K562 (cell line): Measurements from ENCODE around the gene TMEM217. TPM values are rescaled to one million over a fixed set of nuclear protein-coding genes. Genes with fewer than 3 reads are reported as not detected.

Experiments used
- ATAC-seq: fragments of 200-7000 bp; cut with Tn5 transposase; 3 replicates; pipeline ENCODE4 v1.9.1; 2020; ENCODE audit warnings: moderate library complexity
- BruUV-seq: library from RNA; stranded (reverse); fragments of 400-500 nt; replicated peaks from 2 replicates; lab custom pipeline; 2021; lab: Mats Ljungman, UMichigan
- CTCF ChIA-PET: fragments of 300-600 bp; formaldehyde crosslinking; extraction: SDS; loops from one replicate; lab custom pipeline; 2021; ENCODE audit warnings: low intra/inter-chr PET ratio; lab: Yijun Ruan, JAX
- POLR2A ChIA-PET: fragments of 300-600, 350-650 bp; sonication (Branson Sonifier 250); formaldehyde crosslinking; extraction: SDS; loops from one replicate; lab custom pipeline; 2021; ENCODE audit warnings: antibody characterized with exemption, inconsistent platforms; lab: Yijun Ruan, JAX
- DNase-seq, 4 experiments: peaks; one replicate each; pipeline versions ENCODE4 v3.0.0 to v3.0.0-alpha.2; 2011 to 2018; ENCODE audit warnings: low spot score in 3 of 4, mixed read lengths in 3 of 4; ENCODE audit errors: extremely low read depth in 1 of 4
- FAIRE-seq: peaks from 2 replicates; lab custom pipeline; 2011; peaks lifted over from hg19 to GRCh38; lab: Jason Lieb, UNC
- H2AFZ ChIP-seq: 2 replicates; pipeline ENCODE4 v1.6.0; 2011; ENCODE audit warnings: low read depth, low read length, control low read depth, inconsistent platforms
- H3K27ac ChIP-seq: fragments of 200-600 bp; 3 replicates; pipeline ENCODE4 v1.8.0; 2011; ENCODE audit warnings: low read depth, mild to moderate bottlenecking, control low read depth, inconsistent platforms, low read length, moderate library complexity, mixed read lengths; ENCODE audit errors: extremely low read depth
- H3K27me3 ChIP-seq, 2 experiments: fragments of 300-600 bp in 1 of 2; 2 replicates in 1 of 2; 3 replicates in 1 of 2; pipeline versions ENCODE4 v1.6.0 to v1.8.0; 2011; ENCODE audit warnings: inconsistent platforms in 2 of 2, low read length in 2 of 2, mild to moderate bottlenecking in 1 of 2, mixed read lengths in 1 of 2, moderate library complexity in 1 of 2; ENCODE audit not compliant: control insufficient read depth in 2 of 2, insufficient read depth in 2 of 2
- H3K36me3 ChIP-seq: fragments of 300-600 bp; 3 replicates; pipeline ENCODE4 v1.8.0; 2011; ENCODE audit warnings: mild to moderate bottlenecking, low read length, inconsistent platforms; ENCODE audit not compliant: control insufficient read depth, insufficient read depth
- H3K4me1 ChIP-seq, 2 experiments: fragments of 200-600 bp in 1 of 2; replicated peaks in 1 of 2; 2 replicates in 1 of 2; 3 replicates in 1 of 2; pipeline versions ENCODE4 v1.5.1 to v1.8.0; 2011; ENCODE audit warnings: inconsistent platforms in 2 of 2, low read length in 2 of 2, mild to moderate bottlenecking in 1 of 2, mixed read lengths in 1 of 2, moderate library complexity in 1 of 2; ENCODE audit not compliant: control insufficient read depth in 2 of 2, insufficient read depth in 2 of 2
- H3K4me2 ChIP-seq: 2 replicates; pipeline ENCODE4 v1.6.1; 2011; ENCODE audit warnings: low read length, control low read depth, inconsistent platforms, mixed read lengths; ENCODE audit not compliant: insufficient read depth
- H3K4me3 ChIP-seq: fragments of 200-600 bp; sonication (generic), shearing (Covaris generic); 2 replicates; pipeline ENCODE4 v1.5.1; 2016; ENCODE audit warnings: control low read depth, inconsistent platforms
- H3K79me2 ChIP-seq: fragments of 200-600 bp; 3 replicates; pipeline ENCODE4 v1.8.0; 2011; ENCODE audit warnings: low read length, inconsistent platforms; ENCODE audit not compliant: control insufficient read depth, insufficient read depth
- H3K9ac ChIP-seq, 2 experiments: 2 replicates each; pipeline versions ENCODE4 v1.6.0 to v1.6.1; 2011; ENCODE audit warnings: low read depth in 2 of 2, low read length in 2 of 2, control low read depth in 1 of 2, inconsistent platforms in 1 of 2, mild to moderate bottlenecking in 1 of 2, mixed read lengths in 1 of 2; ENCODE audit not compliant: insufficient read depth in 1 of 2
- H3K9me1 ChIP-seq: one replicate; pipeline ENCODE4 v1.6.0; 2011; ENCODE audit warnings: inconsistent platforms, mild to moderate bottlenecking, low read length, moderate library complexity; ENCODE audit not compliant: control insufficient read depth, insufficient read depth
- H3K9me3 ChIP-seq: replicated peaks from 2 replicates; pipeline ENCODE4 v1.5.1; 2011; ENCODE audit warnings: low read depth, low read length, inconsistent platforms; ENCODE audit not compliant: control insufficient read depth, insufficient read depth
- H4K20me1 ChIP-seq: replicated peaks from 2 replicates; pipeline ENCODE4 v1.6.1; 2011; ENCODE audit warnings: low read length, inconsistent platforms, mixed read lengths; ENCODE audit not compliant: control insufficient read depth, insufficient read depth
- DNMT1 ChIP-seq: fragments of 450-650 bp; IDR thresholded peaks from 2 replicates; pipeline ENCODE4 v1.6.1; 2016; ENCODE audit warnings: antibody characterized with exemption, mild to moderate bottlenecking
- HDAC3 ChIP-seq: fragments of 450-650 bp; IDR thresholded peaks from 2 replicates; pipeline ENCODE4 v1.6.1; 2018; ENCODE audit warnings: borderline replicate concordance, mild to moderate bottlenecking, moderate library complexity; ENCODE audit not compliant: partially characterized antibody
- NCOA1 ChIP-seq: fragments of 450-650 bp; IDR thresholded peaks from 2 replicates; pipeline ENCODE4 v1.6.1; 2016; ENCODE audit warnings: low read depth
- NEUROD1 ChIP-seq: fragments of 150-350 bp; IDR thresholded peaks from 2 replicates; pipeline ENCODE4 v1.6.1; 2014; ENCODE audit warnings: borderline replicate concordance, low read length, low read depth; ENCODE audit not compliant: partially characterized antibody
- RBFOX2 ChIP-seq: fragments of 200-400 bp; formaldehyde crosslinking; IDR thresholded peaks from 2 replicates; pipeline ENCODE4 v1.6.1; 2017; ENCODE audit warnings: low read depth, mild to moderate bottlenecking, low read length, moderate library complexity
- WGBS: fragments of 100-300 bp; shearing (Covaris generic); methylation state at CpG from one replicate; pipeline ENCODE4 v1.1.6; 2016; ENCODE audit warnings: low coverage, mixed read lengths; ENCODE audit not compliant: insufficient coverage; ENCODE audit errors: missing lambda C conversion rate; 5-methylcytosine and 5-hydroxymethylcytosine counted together
- in situ Hi-C: fragments of 300-500 bp; cut with MboI; formaldehyde crosslinking; loops from 4 replicates; pipeline ENCODE4 v1.15.0; 2018; ENCODE audit warnings: inconsistent platforms, mixed read lengths
- intact Hi-C: fragments of 100-400 bp; cut with micrococcal nuclease; formaldehyde crosslinking; loops from 2 replicates; pipeline ENCODE4 v1.14.2; 2022
- polyA plus RNA-seq, 8 experiments: library from polyadenylated mRNA; depleted of rRNA in 4 of 8; stranded (reverse) in 5 of 8; unstranded in 3 of 8; fragments of >200 nt; fragmentation: Nextera tagmentation in 2 of 8; fragmentation: Illumina TruSeq in 1 of 8; extraction: Ambion mirVana in 2 of 8; extraction: Trizol in 1 of 8; gene quantifications; 2 replicates each; pipeline versions ENCODE4 v1.2.1 to v1.2.3, GENCODE V29; 2011 to 2014; ENCODE audit warnings: inconsistent platforms in 1 of 8, missing spikeins in 1 of 8
- total RNA-seq, 7 experiments: library from RNA; depleted of rRNA in 6 of 7; stranded (reverse); fragments of >200 nt in 6 of 7; fragmentation: Illumina TruSeq in 2 of 7; extraction: Trizol in 2 of 7; gene quantifications; 2 replicates each; pipeline versions ENCODE4 v1.2.1 to v1.2.3, GENCODE V29; 2011 to 2021; ENCODE audit warnings: low replicate concordance in 1 of 7
- TF ChIP-seq, protein P1 (sequence below): fragments of 250-450 bp; sonication (Bioruptor Pico); IDR thresholded peaks from 2 replicates; pipeline ENCODE4 v1.5.0; 2020; ENCODE audit warnings: mild to moderate bottlenecking
- TF ChIP-seq, protein P2 (sequence below): fragments of 450-650 bp; formaldehyde crosslinking; IDR thresholded peaks from 2 replicates; pipeline ENCODE4 v1.4.0; 2020; ENCODE audit warnings: mild to moderate bottlenecking, moderate library complexity
- TF ChIP-seq, protein P3 (sequence below): fragments of 450-650 bp; conservative IDR thresholded peaks from 2 replicates; pipeline ENCODE4 v1.6.1; 2016; ENCODE audit warnings: missing genetic modification characterization, low read depth, mild to moderate bottlenecking, control low read depth, missing compliant biosample characterization
- TF ChIP-seq, protein P4 (sequence below): fragments of 200-800 bp; sonication (Bioruptor generic); IDR thresholded peaks from 2 replicates; pipeline ENCODE4 v1.6.1; 2017; ENCODE audit warnings: missing genetic modification characterization, missing compliant biosample characterization
- TF ChIP-seq, protein P5 (sequence below): fragments of 450-650 bp; IDR thresholded peaks from 2 replicates; pipeline ENCODE4 v1.6.1; 2016; ENCODE audit warnings: mild to moderate bottlenecking

Gene TMEM217
- total and polyA plus RNA-seq, 9 of the 15 experiments (the other 6 are each of a cell fraction or from before 2014, with no cell fraction given) = 1.3 to 8.0 (median 1.9) TPM

DNA sequence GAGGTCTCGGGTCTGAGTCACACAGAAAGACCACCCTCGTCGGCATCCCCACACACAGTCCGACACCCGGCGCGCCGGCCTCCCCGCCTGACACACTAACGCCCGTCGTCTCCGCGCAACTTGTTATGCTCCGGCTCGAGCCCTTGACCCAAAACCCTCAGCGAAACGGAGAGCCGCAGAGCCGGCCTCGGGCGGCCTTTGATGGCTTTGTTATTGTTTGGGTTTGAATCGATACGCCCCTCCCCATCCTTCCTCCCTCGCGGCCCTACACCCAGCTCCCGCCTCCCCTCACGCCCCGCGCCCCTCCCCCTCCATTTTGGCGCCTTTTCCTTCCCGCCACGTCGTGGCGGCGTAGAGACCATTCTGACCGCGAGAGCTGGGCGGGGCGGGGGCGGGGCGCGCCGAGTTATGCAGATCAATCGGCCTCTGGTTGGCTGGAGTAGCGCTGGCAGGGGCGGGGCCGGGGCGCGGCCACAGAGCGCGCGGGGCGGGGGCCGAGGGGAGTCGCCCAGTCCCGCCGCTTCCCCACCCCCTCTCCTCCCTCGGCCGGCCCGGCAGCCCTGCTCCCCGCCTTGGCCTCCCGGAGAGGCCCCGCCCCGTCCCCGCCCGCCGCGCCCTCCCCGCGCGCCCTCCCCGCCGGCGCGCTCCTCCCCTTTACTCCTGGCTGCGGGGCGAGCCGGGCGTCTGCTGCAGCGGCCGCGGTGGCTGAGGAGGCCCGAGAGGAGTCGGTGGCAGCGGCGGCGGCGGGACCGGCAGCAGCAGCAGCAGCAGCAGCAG lies 88.3 kb downstream of the TMEM217 start, which contains the start of gene PIM1:
Gene PIM1, plus strand, starts transcription at position 657 of the 777 bp plus-strand sequence. CDS start 424 bp downstream, outside the sequence.
- ChIA-PET CTCF (interaction anchor here (0.6 to 5.6 kb wide), 5 partner anchors 41 to 150 kb away, joined by 3 to 83 read pairs (median 77); no protein-coding TSS in a partner anchor), POLR2A (interaction anchor here (0.5 to 9.3 kb wide), 19 partner anchors 9 to 1534 kb away, joined by 3 to 128 read pairs (median 5); no protein-coding TSS in a partner anchor)
- intact Hi-C loops = loop anchor here (2.0 to 5.0 kb wide), 3 partner anchors 59 to 88 kb away; partner anchors contain the start of genes TBC1D22B and TMEM217
- Histone ChIP-seq H3K79me2 (peaks cover 55% of the 10 kb centered on the region), H3K9me1 (no peaks in the 10 kb centered on the region), H3K9me3 (no peaks in the 10 kb centered on the region; the same call in 1 of the 2 replicates), H3K27me3 (no peaks in the 10 kb centered on the region), H3K4me2 (peak within 1 kb of the TSS; percentile 89), H3K4me3 (peak within 1 kb of the TSS; percentile 97), H4K20me1 (peaks cover 22% of the 10 kb centered on the region; the same call in 1 of the 2 replicates), H3K9ac (peak within 1 kb of the TSS; percentile 87 to 98), H3K27ac (peak within 1 kb of the TSS; percentile 91), H3K4me1 (peaks cover 7 to 29% of the 10 kb centered on the region in 2 experiments; a peak in 4 of 5 replicates), H2AFZ (peak within 1 kb of the TSS; percentile 76), H3K36me3 (peaks cover 43% of the 10 kb centered on the region)
- ATAC-seq (peak; percentile 79), DNase-seq (peak; percentile 98 to 100 (median 99)), FAIRE-seq (peak; percentile 42)
- in situ Hi-C loops = loop anchor here (5.0 to 10.0 kb wide), 3 partner anchors 38 to 145 kb away; no protein-coding TSS in a partner anchor
- BruUV-seq = no TSS peak
- 2% methylated on average over 26 of the region's 90 CpGs for WGBS
- TF ChIP-seq, protein P1, sequence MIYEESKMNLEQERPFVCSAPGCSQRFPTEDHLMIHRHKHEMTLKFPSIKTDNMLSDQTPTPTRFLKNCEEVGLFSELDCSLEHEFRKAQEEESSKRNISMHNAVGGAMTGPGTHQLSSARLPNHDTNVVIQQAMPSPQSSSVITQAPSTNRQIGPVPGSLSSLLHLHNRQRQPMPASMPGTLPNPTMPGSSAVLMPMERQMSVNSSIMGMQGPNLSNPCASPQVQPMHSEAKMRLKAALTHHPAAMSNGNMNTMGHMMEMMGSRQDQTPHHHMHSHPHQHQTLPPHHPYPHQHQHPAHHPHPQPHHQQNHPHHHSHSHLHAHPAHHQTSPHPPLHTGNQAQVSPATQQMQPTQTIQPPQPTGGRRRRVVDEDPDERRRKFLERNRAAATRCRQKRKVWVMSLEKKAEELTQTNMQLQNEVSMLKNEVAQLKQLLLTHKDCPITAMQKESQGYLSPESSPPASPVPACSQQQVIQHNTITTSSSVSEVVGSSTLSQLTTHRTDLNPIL = no peak
- TF ChIP-seq, protein P2, sequence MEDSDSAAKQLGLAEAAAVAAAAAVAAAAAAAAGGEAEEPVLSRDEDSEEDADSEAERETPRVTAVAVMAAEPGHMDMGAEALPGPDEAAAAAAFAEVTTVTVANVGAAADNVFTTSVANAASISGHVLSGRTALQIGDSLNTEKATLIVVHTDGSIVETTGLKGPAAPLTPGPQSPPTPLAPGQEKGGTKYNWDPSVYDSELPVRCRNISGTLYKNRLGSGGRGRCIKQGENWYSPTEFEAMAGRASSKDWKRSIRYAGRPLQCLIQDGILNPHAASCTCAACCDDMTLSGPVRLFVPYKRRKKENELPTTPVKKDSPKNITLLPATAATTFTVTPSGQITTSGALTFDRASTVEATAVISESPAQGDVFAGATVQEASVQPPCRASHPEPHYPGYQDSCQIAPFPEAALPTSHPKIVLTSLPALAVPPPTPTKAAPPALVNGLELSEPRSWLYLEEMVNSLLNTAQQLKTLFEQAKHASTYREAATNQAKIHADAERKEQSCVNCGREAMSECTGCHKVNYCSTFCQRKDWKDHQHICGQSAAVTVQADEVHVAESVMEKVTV (CRISPR knock-in tag) = 0 out of 2 replicates have a peak, but pooled peaks have one; percentile 11
- TF ChIP-seq HDAC3 (no peak), NEUROD1 (no peak), RBFOX2 (peak; percentile 83), NCOA1 (no peak), DNMT1 (no peak)
- TF ChIP-seq, protein P3, sequence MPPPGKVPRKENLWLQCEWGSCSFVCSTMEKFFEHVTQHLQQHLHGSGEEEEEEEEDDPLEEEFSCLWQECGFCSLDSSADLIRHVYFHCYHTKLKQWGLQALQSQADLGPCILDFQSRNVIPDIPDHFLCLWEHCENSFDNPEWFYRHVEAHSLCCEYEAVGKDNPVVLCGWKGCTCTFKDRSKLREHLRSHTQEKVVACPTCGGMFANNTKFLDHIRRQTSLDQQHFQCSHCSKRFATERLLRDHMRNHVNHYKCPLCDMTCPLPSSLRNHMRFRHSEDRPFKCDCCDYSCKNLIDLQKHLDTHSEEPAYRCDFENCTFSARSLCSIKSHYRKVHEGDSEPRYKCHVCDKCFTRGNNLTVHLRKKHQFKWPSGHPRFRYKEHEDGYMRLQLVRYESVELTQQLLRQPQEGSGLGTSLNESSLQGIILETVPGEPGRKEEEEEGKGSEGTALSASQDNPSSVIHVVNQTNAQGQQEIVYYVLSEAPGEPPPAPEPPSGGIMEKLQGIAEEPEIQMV (tag) = no peak
- TF ChIP-seq, protein P4, sequence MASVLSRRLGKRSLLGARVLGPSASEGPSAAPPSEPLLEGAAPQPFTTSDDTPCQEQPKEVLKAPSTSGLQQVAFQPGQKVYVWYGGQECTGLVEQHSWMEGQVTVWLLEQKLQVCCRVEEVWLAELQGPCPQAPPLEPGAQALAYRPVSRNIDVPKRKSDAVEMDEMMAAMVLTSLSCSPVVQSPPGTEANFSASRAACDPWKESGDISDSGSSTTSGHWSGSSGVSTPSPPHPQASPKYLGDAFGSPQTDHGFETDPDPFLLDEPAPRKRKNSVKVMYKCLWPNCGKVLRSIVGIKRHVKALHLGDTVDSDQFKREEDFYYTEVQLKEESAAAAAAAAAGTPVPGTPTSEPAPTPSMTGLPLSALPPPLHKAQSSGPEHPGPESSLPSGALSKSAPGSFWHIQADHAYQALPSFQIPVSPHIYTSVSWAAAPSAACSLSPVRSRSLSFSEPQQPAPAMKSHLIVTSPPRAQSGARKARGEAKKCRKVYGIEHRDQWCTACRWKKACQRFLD (CRISPR knock-in tag) = peak; percentile 87; the same call in 1 of the 2 replicates
- TF ChIP-seq, protein P5, sequence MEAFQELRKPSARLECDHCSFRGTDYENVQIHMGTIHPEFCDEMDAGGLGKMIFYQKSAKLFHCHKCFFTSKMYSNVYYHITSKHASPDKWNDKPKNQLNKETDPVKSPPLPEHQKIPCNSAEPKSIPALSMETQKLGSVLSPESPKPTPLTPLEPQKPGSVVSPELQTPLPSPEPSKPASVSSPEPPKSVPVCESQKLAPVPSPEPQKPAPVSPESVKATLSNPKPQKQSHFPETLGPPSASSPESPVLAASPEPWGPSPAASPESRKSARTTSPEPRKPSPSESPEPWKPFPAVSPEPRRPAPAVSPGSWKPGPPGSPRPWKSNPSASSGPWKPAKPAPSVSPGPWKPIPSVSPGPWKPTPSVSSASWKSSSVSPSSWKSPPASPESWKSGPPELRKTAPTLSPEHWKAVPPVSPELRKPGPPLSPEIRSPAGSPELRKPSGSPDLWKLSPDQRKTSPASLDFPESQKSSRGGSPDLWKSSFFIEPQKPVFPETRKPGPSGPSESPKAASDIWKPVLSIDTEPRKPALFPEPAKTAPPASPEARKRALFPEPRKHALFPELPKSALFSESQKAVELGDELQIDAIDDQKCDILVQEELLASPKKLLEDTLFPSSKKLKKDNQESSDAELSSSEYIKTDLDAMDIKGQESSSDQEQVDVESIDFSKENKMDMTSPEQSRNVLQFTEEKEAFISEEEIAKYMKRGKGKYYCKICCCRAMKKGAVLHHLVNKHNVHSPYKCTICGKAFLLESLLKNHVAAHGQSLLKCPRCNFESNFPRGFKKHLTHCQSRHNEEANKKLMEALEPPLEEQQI = no peak
